ENCODE data around the gene TBX2. TPM values are rescaled to one million over a fixed set of nuclear protein-coding genes. Genes with fewer than 3 reads are reported as not detected.

The TBX2 gene
- total RNA-seq, 2 experiments from 2014 or later = 0.06 TPM; not detected in 1

DNA sequence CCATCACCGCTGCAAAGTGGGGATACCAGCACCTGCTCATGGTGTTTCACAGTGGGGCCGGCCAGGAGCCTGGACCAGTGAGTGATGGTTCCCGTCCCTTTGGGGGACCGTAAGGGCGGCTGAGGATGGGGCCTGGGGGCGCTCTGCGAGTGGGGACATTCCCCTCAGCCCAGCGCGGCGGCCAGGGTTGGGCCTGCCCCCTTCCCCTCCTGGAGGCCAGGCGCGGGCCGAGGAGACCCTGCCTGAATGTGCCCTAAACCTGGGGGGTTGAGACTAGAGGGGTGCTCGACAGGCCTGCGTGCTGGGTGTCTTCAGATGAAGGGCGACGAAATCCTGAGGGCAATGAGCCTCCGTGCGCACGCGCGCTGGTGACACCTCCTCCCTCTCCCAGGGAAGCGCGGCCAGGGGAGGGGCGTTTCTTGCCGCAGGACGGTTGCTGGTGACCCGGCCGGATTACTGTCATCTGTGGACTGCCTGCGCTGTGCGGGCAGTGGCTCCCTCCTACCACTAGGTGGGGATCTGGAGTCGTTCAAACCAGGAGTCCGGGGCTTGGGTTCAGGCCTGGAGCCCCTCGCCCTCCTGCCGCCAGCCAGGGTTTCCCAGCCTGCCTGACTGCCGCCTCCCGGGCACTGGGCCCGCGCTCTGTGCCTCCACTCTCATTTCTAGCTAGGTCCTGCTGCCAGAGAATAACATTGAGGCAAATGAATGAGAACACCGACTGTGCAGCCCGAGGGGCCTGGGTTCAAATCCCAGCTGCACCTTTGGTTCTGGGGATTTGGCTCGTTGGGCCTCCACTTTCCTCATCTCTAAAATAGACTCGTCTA, 17.1 kb downstream of the TBX2 start:
- Mint-ChIP-seq H3K4me1 (ENCODE audit: low read depth) (no peaks in the 10 kb centered on the region), H3K4me3 (peak overlapping the region; percentile 20), H3K27me3 (peaks cover 50% of the 10 kb centered on the region), H3K9me3 (no peaks in the 10 kb centered on the region), H3K27ac (no peak overlapping the region), H3K36me3 (ENCODE audit: low read depth) (no peaks in the 10 kb centered on the region)
- TF ChIP-seq, protein P1, sequence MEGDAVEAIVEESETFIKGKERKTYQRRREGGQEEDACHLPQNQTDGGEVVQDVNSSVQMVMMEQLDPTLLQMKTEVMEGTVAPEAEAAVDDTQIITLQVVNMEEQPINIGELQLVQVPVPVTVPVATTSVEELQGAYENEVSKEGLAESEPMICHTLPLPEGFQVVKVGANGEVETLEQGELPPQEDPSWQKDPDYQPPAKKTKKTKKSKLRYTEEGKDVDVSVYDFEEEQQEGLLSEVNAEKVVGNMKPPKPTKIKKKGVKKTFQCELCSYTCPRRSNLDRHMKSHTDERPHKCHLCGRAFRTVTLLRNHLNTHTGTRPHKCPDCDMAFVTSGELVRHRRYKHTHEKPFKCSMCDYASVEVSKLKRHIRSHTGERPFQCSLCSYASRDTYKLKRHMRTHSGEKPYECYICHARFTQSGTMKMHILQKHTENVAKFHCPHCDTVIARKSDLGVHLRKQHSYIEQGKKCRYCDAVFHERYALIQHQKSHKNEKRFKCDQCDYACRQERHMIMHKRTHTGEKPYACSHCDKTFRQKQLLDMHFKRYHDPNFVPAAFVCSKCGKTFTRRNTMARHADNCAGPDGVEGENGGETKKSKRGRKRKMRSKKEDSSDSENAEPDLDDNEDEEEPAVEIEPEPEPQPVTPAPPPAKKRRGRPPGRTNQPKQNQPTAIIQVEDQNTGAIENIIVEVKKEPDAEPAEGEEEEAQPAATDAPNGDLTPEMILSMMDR (IDR thresholded peaks at IDR 0.05) = peak; percentile 78
- peak in 10 of 14 experiments; percentile 41 to 77 (median 46) for DNase-seq
- H3K4me1 ChIP-seq (ENCODE audit: insufficient read depth, low read length) = peaks cover 27% of the 10 kb centered on the region
- peaks cover 0 to 6% of the 10 kb centered on the region in 2 experiments for H3K9me3 ChIP-seq (ENCODE audit: control insufficient read depth in 1 of 2, insufficient read depth in 1 of 2, low read length in 2 of 2)
- H3K4me3 ChIP-seq (ENCODE audit: low read length) = no peak overlapping the region
- intact Hi-C loops (cut with DNase I, micrococcal nuclease) = loop anchor here (10.0 kb wide), 2 partner anchors 508 to 648 kb away; partner anchors contain the start of genes INTS2 (in 1 of the 2) and MED13 (in 1 of the 2)
- ChIA-PET CTCF (no interaction called here), POLR2A (no interaction called here)
- no peaks in the 10 kb centered on the region for H3K36me3 ChIP-seq (ENCODE audit: insufficient read depth, low read length)
- H3K27me3 ChIP-seq (ENCODE audit: control insufficient read depth in 1 of 2, insufficient read depth in 2 of 2, low read length in 2 of 2) = peaks cover 20 to 22% of the 10 kb centered on the region in 2 experiments
- peak; percentile 41 for ATAC-seq (ENCODE audit: poor library complexity)
- H3K27ac ChIP-seq (ENCODE audit: low read depth in 1 of 2, low read length in 2 of 2) = no peak overlapping the region

DNA sequence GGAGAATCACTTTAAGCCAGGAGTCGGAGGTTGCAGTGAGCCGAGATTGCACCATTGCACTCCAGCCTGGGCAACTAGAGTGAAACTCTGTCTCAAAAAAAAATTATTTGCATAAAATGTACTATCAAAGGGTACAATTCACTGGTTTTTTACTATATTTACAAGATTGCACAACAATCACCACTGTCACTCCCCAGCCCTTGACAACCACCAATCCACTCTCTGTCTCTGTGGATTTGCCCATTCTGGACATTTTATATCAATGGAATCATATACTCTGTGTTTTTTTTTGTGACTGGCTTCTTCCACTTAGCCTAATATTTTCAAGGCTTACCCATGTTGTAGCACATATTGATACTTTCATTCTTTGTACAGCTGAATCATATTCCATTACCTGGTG, 18.8 kb downstream of the TBX2 start:
- intact Hi-C loops (cut with DNase I, micrococcal nuclease) = loop anchor here (10.0 kb wide), 2 partner anchors 506 to 646 kb away; partner anchors contain the start of genes INTS2 (in 1 of the 2) and MED13 (in 1 of the 2)
- DNase-seq (no peak), ATAC-seq (ENCODE audit: poor library complexity) (no peak)
- Histone ChIP-seq H3K27ac (ENCODE audit: low read depth in 1 of 2, low read length in 2 of 2) (no peak overlapping the region), H3K4me1 (ENCODE audit: insufficient read depth, low read length) (peaks cover 10% of the 10 kb centered on the region), H3K4me3 (ENCODE audit: low read length) (no peak overlapping the region), H3K36me3 (ENCODE audit: insufficient read depth, low read length) (no peaks in the 10 kb centered on the region), H3K9me3 (ENCODE audit: control insufficient read depth in 1 of 2, insufficient read depth in 1 of 2, low read length in 2 of 2) (peaks cover 0 to 4% of the 10 kb centered on the region in 2 experiments), H3K27me3 (ENCODE audit: control insufficient read depth in 1 of 2, insufficient read depth in 2 of 2, low read length in 2 of 2) (peaks cover 19 to 33% of the 10 kb centered on the region in 2 experiments)
- no peaks in the 10 kb centered on the region for H3K4me1 Mint-ChIP-seq (ENCODE audit: low read depth)
- no peak overlapping the region for H3K4me3 Mint-ChIP-seq
- ChIA-PET CTCF (no interaction called here), POLR2A (no interaction called here)
- H3K27me3 Mint-ChIP-seq = peaks cover 60% of the 10 kb centered on the region
- TF ChIP-seq, protein P1 (IDR thresholded peaks at IDR 0.05) = no peak
- H3K36me3 Mint-ChIP-seq (ENCODE audit: low read depth) = no peaks in the 10 kb centered on the region
- H3K27ac Mint-ChIP-seq = no peak overlapping the region
- H3K9me3 Mint-ChIP-seq = no peaks in the 10 kb centered on the region

DNA sequence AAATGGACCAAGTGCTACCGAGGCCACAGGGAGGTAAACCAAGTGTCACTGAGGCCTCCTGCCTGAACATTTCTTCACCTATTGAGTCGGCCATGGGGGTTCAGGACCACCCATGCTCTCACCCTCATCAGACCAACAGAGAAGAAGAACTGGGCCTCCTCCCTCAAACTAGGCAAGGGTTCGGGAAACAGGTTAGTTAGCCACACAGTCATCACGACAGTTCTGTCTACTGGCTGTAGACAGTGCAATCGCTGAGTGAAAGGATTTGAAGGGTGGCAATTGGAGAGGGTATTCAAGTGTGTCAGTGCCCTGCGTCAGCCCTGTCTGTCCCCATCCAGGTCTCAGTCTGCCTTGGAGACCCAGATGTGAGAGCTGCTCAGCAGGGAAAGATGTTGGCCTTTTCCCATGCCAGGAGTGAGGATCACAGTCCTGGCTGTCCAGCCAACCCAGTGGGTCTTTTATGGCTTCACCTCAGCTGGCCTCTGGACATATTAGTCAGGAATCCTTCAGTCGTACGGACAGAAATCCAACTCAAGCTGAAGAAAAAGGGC, 19.9 kb downstream of the TBX2 start:
- no peak for ATAC-seq (ENCODE audit: poor library complexity)
- no peaks in the 10 kb centered on the region for H3K4me1 Mint-ChIP-seq (ENCODE audit: low read depth)
- peaks cover 65% of the 10 kb centered on the region for H3K27me3 Mint-ChIP-seq

More for the DNA sequence above, 19.9 kb downstream of the TBX2 start:
- Histone ChIP-seq H3K9me3 (ENCODE audit: control insufficient read depth in 1 of 2, insufficient read depth in 1 of 2, low read length in 2 of 2) (peaks cover 0 to 4% of the 10 kb centered on the region in 2 experiments), H3K4me1 (ENCODE audit: insufficient read depth, low read length) (peaks cover 10% of the 10 kb centered on the region), H3K4me3 (ENCODE audit: low read length) (no peak overlapping the region), H3K36me3 (ENCODE audit: insufficient read depth, low read length) (no peaks in the 10 kb centered on the region), H3K27ac (ENCODE audit: low read depth in 1 of 2, low read length in 2 of 2) (no peak overlapping the region), H3K27me3 (ENCODE audit: control insufficient read depth in 1 of 2, insufficient read depth in 2 of 2, low read length in 2 of 2) (peaks cover 23 to 39% of the 10 kb centered on the region in 2 experiments)
- DNase-seq = no peak
- TF ChIP-seq, protein P1 (IDR thresholded peaks at IDR 0.05) = no peak
- POLR2A ChIA-PET = no interaction called here
- intact Hi-C loops (cut with DNase I, micrococcal nuclease) = loop anchor here (10.0 kb wide), 2 partner anchors 505 to 645 kb away; partner anchors contain the start of genes INTS2 (in 1 of the 2) and MED13 (in 1 of the 2)
- no peaks in the 10 kb centered on the region for H3K9me3 Mint-ChIP-seq
- H3K4me3 Mint-ChIP-seq = no peak overlapping the region
- H3K27ac Mint-ChIP-seq = no peak overlapping the region
- CTCF ChIA-PET = no interaction called here
- H3K36me3 Mint-ChIP-seq (ENCODE audit: low read depth) = no peaks in the 10 kb centered on the region

Data from CD4-positive, alpha-beta T cell (primary cell).